Right atrium auricular region (tissue), 2 donors: ENCODE measurements around the gene MFAP4. TPM values are rescaled to one million over a fixed set of nuclear protein-coding genes. Genes with fewer than 3 reads are reported as not detected.

Source experiments
- DNase-seq: peaks from one replicate; pipeline ENCODE4 v3.0.0-alpha.2; 2019; ENCODE audit warnings: low spot score
- H3K27ac ChIP-seq, 2 donors: fragments of 200-600 bp; sonication (generic); 1 replicate in 1 of 2; 2 replicates in 1 of 2; pipeline ENCODE4 v1.5.1; 2016 to 2019
- H3K27me3 ChIP-seq, 2 donors: fragments of 200-600 bp; sonication (generic); one replicate each; pipeline versions ENCODE4 v1.5.1 to v1.6.0; 2017 to 2019
- H3K36me3 ChIP-seq: fragments of 200-600 bp; sonication (generic); one replicate; pipeline ENCODE4 v1.5.1; 2016
- H3K4me1 ChIP-seq, 2 donors: fragments of 200-600 bp; sonication (generic); one replicate each; pipeline versions ENCODE4 v1.5.1 to v1.6.0; 2017 to 2019
- H3K4me3 ChIP-seq, 2 donors: fragments of 200-600 bp; sonication (generic); 1 replicate in 1 of 2; 2 replicates in 1 of 2; pipeline ENCODE4 v1.5.1; 2017 to 2019; ENCODE audit warnings: mild to moderate bottlenecking in 1 of 2, moderate library complexity in 1 of 2
- H3K9me3 ChIP-seq, 2 donors: fragments of 200-600 bp; sonication (generic); one replicate each; pipeline ENCODE4 v1.5.1; 2019
- CTCF ChIP-seq, 2 donors: fragments of 200-600 bp; sonication (generic); IDR thresholded peaks; one replicate each; pipeline ENCODE4 v1.5.1; 2019; ENCODE audit warnings: antibody characterized with exemption in 2 of 2
- total RNA-seq, 2 donors: library from RNA; depleted of rRNA; stranded (reverse); fragments of >200 nt; gene quantifications; one replicate each; pipeline ENCODE4 v1.1.0, GENCODE V29; 2016

The MFAP4 gene
- total RNA-seq, 2 donors from 2014 or later = 78.5 to 104 TPM

GRCh38 chr17:19402171-19402570 lies 15.2 kb upstream of the MFAP4 start:
- H3K4me3 ChIP-seq = no peak overlapping the region
- H3K4me1 ChIP-seq = peaks cover 0 to 19% of the 10 kb centered on the region in 2 donors
- no peak overlapping the region for H3K27ac ChIP-seq
- no peak for DNase-seq
- TF ChIP-seq CTCF (IDR thresholded peaks at IDR 0.05) = no peak
- H3K27me3 ChIP-seq = no peaks in the 10 kb centered on the region
- H3K9me3 ChIP-seq = no peaks in the 10 kb centered on the region
- H3K36me3 ChIP-seq = no peaks in the 10 kb centered on the region

- H3K36me3 ChIP-seq = no peaks in the 10 kb centered on the region
- peaks cover 0 to 19% of the 10 kb centered on the region in 2 donors for H3K4me1 ChIP-seq
- H3K27me3 ChIP-seq = no peaks in the 10 kb centered on the region
- TF ChIP-seq CTCF (IDR thresholded peaks at IDR 0.05) = no peak
- no peak overlapping the region for H3K4me3 ChIP-seq
- DNase-seq = no peak
- no peaks in the 10 kb centered on the region for H3K9me3 ChIP-seq
- no peak overlapping the region for H3K27ac ChIP-seq
Observed at GRCh38 chr17:19401321-19402010, 14.5 kb upstream of the MFAP4 start.

DNA sequence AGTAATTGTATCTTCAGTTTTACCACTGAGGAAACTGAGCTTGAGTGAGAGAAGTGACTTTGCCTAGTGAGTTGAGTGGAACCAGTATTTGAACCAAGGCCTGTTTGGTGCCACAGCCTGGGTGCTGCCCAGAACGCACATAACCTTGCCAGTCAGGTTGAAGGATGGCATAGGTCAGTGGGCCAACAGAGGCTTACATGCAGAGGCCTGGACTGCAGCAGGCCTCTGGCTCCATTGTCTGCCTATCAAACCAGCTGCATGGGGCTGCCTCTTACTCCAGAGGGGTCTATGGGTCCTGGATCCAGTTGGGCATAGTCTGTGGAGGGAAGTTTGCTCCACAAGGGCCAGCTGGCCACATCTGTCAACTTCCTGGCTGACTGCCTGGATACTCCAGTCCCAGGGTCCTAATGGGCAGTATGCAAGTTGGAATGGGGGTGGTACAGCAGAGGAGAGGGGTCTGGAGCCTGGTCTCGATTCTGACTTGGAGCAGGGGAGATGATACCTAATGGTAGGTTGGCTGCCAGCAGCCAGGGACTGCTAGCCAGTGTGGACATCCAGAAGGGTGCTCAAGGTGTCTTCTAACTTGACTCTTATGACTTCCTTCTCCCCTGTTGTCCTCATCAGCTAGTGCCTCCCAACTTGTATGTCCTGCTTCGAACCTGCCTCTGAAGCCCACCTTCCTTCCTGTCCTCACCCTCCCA lies 12.9 kb upstream of the MFAP4 start:
- no peak for TF ChIP-seq CTCF (IDR thresholded peaks at IDR 0.05)
- H3K4me3 ChIP-seq = no peak overlapping the region
- H3K4me1 ChIP-seq = peaks cover 0 to 19% of the 10 kb centered on the region in 2 donors
- H3K27me3 ChIP-seq = no peaks in the 10 kb centered on the region
- H3K27ac ChIP-seq = no peak overlapping the region
- no peaks in the 10 kb centered on the region for H3K36me3 ChIP-seq
- H3K9me3 ChIP-seq = no peaks in the 10 kb centered on the region
- DNase-seq = no peak

DNA sequence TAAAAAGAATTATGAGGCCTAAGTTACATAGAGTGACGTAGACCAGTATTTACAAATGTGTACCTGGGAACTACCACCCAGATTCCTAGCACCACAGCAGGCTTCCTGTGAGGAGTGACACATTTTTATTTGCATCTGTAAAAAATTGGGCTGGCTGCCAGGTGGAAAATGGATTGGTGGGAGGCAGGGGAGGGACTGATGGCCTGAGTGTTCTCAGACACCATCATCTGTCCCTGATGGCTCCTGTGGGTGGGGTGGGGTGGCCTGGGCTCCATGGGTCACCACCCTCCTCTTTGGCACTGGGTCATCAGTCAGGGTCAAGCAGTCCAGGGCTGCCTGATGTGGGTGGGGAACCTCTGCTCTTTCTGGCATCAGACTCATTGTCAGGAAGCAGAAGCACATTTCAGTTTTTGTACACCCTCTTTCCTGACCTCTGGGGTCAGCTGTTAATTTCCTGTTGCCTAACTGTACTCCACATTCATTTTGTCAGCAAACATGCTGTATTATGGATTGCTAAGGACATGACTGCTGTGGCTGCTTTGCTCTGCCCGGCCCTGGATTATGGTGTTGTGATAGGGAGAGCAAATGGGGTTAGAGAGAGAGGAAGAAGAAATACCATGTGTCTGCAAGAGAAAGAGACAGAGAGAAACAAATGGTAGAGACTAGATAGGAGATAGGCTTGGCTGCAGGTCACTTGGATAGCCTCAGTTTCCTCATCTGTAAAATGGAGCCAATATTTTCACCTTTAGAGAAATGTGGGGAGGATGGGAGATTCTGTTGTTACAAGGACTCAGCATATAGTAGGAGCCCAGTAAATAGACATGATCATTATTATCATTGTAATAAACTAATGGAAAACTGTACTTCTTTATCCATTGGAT lies 11.6 kb upstream of the MFAP4 start:
- Histone ChIP-seq H3K9me3 (no peaks in the 10 kb centered on the region), H3K27me3 (no peaks in the 10 kb centered on the region), H3K27ac (peak overlapping the region; percentile 15 to 27), H3K4me3 (no peak overlapping the region), H3K4me1 (peaks cover 0 to 19% of the 10 kb centered on the region in 2 donors), H3K36me3 (no peaks in the 10 kb centered on the region)
- no peak for TF ChIP-seq CTCF (IDR thresholded peaks at IDR 0.05)
- DNase-seq = peak; percentile 84

DNA sequence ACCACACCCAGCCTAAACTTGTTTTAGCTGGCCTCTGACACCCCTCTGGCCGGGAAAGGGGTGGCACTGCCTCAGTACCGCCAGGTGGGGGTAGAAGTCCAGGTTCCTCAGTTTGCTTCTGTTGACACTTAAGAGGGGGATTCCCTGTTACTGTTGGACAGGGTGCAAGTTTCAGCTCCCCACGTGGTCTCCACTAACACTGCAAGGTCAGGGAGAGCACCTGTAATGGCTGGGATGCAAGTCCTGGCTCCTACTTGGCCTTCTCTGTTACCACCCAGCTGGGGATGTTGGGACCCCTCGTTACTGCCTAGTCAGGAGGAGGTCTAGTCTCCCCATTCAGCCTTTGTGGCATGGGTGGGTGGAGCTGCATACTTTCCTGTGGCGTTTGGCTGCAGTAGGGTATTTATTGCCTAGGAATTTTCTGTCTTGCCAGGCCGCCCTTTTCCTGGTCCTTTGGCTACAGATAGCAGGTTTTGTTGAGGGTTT lies 10.6 kb upstream of the MFAP4 start:
- Histone ChIP-seq H3K4me3 (no peak overlapping the region), H3K9me3 (no peaks in the 10 kb centered on the region), H3K4me1 (peaks cover 0 to 19% of the 10 kb centered on the region in 2 donors), H3K27ac (peak overlapping the region; percentile 15 to 27), H3K36me3 (no peaks in the 10 kb centered on the region), H3K27me3 (no peaks in the 10 kb centered on the region)
- no peak for DNase-seq
- no peak for TF ChIP-seq CTCF (IDR thresholded peaks at IDR 0.05)
